ENCODE data around the gene NFKBIB. TPM values are rescaled to one million over a fixed set of nuclear protein-coding genes. Genes with fewer than 3 reads are reported as not detected.
"Not testable (repeated sequence)": the region's sequence is repeated elsewhere in the genome, so short reads cannot be mapped to it uniquely, and the experiment has no call there.

The NFKBIB gene
- total RNA-seq, 2 experiments from 2014 or later, result 29.3 to 30.1 TPM

DNA sequence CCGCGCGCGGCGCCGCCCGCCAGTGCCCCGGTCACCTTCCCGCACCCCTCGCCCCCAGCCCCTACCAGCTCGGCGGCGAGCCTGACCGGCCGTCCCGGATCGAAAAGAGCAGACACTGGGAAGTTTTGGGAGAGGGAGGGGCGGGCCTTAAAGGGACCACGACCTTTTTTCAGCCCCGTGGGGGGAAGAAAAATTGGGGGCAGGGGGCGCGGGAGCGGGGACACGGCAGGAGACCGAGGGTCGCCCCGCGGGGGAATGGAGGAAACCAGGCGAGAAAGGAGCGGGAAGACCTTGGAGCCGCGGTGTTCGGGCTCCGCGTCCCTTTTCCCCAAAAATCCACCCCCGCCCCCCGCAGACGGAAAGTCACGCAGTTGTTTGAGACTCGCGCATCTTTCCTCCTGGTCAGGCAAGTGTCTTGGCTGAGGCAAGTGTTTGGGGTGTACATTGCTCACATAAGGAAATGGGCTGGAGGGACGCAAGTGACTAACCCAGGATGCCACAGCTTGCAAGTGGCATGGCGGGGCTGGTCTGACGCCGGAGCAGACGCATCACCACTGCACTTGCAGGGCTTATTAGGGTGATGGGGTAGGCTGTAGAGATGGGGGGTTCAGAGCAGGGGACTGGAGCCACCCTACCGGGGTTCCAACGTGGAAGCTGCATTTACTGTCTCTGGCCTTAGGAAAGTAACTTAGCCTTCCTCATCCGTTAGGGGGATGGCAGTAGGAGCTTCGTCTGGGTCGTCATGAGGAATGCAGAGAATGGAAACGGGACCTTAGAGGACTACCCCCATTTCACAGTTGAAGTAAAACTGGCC lies 47.3 kb upstream of the NFKBIB start:
- H3K4me1 ChIP-seq (ENCODE audit: insufficient read depth, low read length), result peaks cover 52% of the 10 kb centered on the region
- H3K36me3 ChIP-seq (ENCODE audit: insufficient read depth, low read length), result peaks cover 13% of the 10 kb centered on the region
- Mint-ChIP-seq H3K4me3 (peak overlapping the region; percentile 92), H3K36me3 (ENCODE audit: low read depth) (peaks cover 47% of the 10 kb centered on the region), H3K27me3 (no peaks in the 10 kb centered on the region), H3K4me1 (ENCODE audit: low read depth) (peaks cover 52% of the 10 kb centered on the region), H3K9me3 (no peaks in the 10 kb centered on the region), H3K27ac (peak overlapping the region; percentile 97)
- H3K27me3 ChIP-seq (ENCODE audit: control insufficient read depth in 1 of 2, insufficient read depth in 2 of 2, low read length in 2 of 2), result no peaks in the 10 kb centered on the region
- ChIA-PET CTCF (interaction anchor here (1.1 to 3.2 kb wide), 5 partner anchors 10 to 83 kb away, joined by 3 to 11 read pairs (median 5); partner anchors contain the start of genes MRPS12 and SARS2), POLR2A (interaction anchor here (1.0 to 9.1 kb wide), 12 partner anchors 11 to 478 kb away, joined by 3 to 170 read pairs (median 12); partner anchors contain the start of genes ACTN4, ECH1, FAM98C and MRPS12)
- no peak for ATAC-seq (ENCODE audit: poor library complexity)
- DNase-seq, result peak in 13 of 14 experiments; percentile 40 to 86 (median 61)
- H3K4me3 ChIP-seq (ENCODE audit: low read length), result peak overlapping the region; percentile 97
- TF ChIP-seq, protein P1, sequence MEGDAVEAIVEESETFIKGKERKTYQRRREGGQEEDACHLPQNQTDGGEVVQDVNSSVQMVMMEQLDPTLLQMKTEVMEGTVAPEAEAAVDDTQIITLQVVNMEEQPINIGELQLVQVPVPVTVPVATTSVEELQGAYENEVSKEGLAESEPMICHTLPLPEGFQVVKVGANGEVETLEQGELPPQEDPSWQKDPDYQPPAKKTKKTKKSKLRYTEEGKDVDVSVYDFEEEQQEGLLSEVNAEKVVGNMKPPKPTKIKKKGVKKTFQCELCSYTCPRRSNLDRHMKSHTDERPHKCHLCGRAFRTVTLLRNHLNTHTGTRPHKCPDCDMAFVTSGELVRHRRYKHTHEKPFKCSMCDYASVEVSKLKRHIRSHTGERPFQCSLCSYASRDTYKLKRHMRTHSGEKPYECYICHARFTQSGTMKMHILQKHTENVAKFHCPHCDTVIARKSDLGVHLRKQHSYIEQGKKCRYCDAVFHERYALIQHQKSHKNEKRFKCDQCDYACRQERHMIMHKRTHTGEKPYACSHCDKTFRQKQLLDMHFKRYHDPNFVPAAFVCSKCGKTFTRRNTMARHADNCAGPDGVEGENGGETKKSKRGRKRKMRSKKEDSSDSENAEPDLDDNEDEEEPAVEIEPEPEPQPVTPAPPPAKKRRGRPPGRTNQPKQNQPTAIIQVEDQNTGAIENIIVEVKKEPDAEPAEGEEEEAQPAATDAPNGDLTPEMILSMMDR (IDR thresholded peaks at IDR 0.05), result no peak
- H3K27ac ChIP-seq (ENCODE audit: low read depth in 1 of 2, low read length in 2 of 2), result peak overlapping the region; percentile 78 to 93
- H3K9me3 ChIP-seq (ENCODE audit: control insufficient read depth in 1 of 2, insufficient read depth in 1 of 2, low read length in 2 of 2), result no peaks in the 10 kb centered on the region
- intact Hi-C loops (cut with DNase I, micrococcal nuclease), result loop anchor here in 1 of 2 experiments (1.0 kb wide), 1 partner anchor 17 kb away; no protein-coding TSS in a partner anchor

DNA sequence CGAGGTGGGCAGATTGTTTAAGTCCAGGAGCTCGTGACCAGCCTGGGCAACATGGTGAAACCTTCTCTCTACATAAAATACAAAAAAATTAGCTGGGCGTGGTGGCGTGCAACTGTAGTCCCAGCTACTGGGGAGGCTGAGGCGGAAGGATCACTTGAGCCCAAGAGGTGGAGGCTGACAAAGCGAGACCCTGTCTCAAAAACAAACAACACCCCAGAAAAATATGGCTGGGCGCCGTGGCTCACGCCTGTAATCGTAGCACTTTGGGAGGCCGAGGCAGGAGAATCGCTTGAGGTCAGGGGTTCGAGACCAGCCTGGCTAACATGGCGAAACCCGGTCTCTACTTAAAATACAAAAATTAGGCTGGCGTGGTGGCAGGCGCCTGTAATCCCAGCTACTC lies 46.6 kb upstream of the NFKBIB start:
- H3K4me3 Mint-ChIP-seq, result peak overlapping the region; percentile 92
- Histone ChIP-seq H3K4me1 (ENCODE audit: insufficient read depth, low read length) (peaks cover 51% of the 10 kb centered on the region), H3K27me3 (ENCODE audit: control insufficient read depth in 1 of 2, insufficient read depth in 2 of 2, low read length in 2 of 2) (no peaks in the 10 kb centered on the region), H3K4me3 (ENCODE audit: low read length) (no peak overlapping the region), H3K27ac (ENCODE audit: low read depth in 1 of 2, low read length in 2 of 2) (peak overlapping the region in 1 of 2 donors; percentile 78), H3K36me3 (ENCODE audit: insufficient read depth, low read length) (peaks cover 7% of the 10 kb centered on the region), H3K9me3 (ENCODE audit: control insufficient read depth in 1 of 2, insufficient read depth in 1 of 2, low read length in 2 of 2) (no peaks in the 10 kb centered on the region)
- peaks cover 49% of the 10 kb centered on the region for H3K4me1 Mint-ChIP-seq (ENCODE audit: low read depth)
- ATAC-seq (ENCODE audit: poor library complexity) (no peak), DNase-seq (no peak)
- no peaks in the 10 kb centered on the region for H3K9me3 Mint-ChIP-seq
- peak overlapping the region; percentile 97 for H3K27ac Mint-ChIP-seq
- no peaks in the 10 kb centered on the region for H3K27me3 Mint-ChIP-seq
- ChIA-PET CTCF (interaction anchor here (1.1 to 3.2 kb wide), 5 partner anchors 11 to 83 kb away, joined by 3 to 11 read pairs (median 5); partner anchors contain the start of genes MRPS12 and SARS2), POLR2A (interaction anchor here (1.0 to 9.1 kb wide), 6 partner anchors 12 to 450 kb away, joined by 3 to 170 read pairs (median 28); partner anchors contain the start of genes ECH1, FAM98C and RINL)
- H3K36me3 Mint-ChIP-seq (ENCODE audit: low read depth), result peaks cover 39% of the 10 kb centered on the region
- intact Hi-C loops (cut with DNase I, micrococcal nuclease), result no loop called here
- TF ChIP-seq, protein P1 (IDR thresholded peaks at IDR 0.05), result no peak

DNA sequence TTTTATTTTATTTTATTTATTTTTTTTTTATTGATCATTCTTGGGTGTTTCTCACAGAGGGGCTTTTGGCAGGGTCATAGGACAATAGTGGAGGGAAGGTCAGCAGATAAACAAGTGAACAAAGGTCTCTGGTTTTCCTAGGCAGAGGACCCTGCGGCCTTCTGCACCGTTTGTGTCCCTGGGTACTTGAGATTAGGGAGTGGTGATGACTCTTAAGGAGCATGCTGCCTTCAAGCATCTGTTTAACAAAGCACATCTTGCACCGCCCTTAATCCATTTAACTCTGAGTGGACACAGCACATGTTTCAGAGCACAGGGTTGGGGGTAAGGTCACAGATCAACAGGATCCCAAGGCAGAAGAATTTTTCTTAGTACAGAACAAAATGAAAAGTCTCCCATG lies 44.8 kb upstream of the NFKBIB start:
- H3K27ac ChIP-seq (ENCODE audit: low read depth in 1 of 2, low read length in 2 of 2); H3K9me3 Mint-ChIP-seq; ATAC-seq (ENCODE audit: poor library complexity); H3K27me3 Mint-ChIP-seq; DNase-seq; H3K27me3 ChIP-seq (ENCODE audit: control insufficient read depth in 1 of 2, insufficient read depth in 2 of 2, low read length in 2 of 2); H3K36me3 ChIP-seq (ENCODE audit: insufficient read depth, low read length); H3K9me3 ChIP-seq (ENCODE audit: control insufficient read depth in 1 of 2, insufficient read depth in 1 of 2, low read length in 2 of 2); CTCF ChIA-PET; POLR2A ChIA-PET; intact Hi-C loops (cut with DNase I, micrococcal nuclease); H3K4me3 ChIP-seq (ENCODE audit: low read length); H3K27ac Mint-ChIP-seq: not testable (repeated sequence)
- peaks cover 34% of the 10 kb centered on the region for H3K4me1 Mint-ChIP-seq (ENCODE audit: low read depth)
- peak overlapping the region; percentile 48 for H3K4me3 Mint-ChIP-seq
- peaks cover 23% of the 10 kb centered on the region for H3K36me3 Mint-ChIP-seq (ENCODE audit: low read depth)
- peaks cover 42% of the 10 kb centered on the region for H3K4me1 ChIP-seq (ENCODE audit: insufficient read depth, low read length)

DNA sequence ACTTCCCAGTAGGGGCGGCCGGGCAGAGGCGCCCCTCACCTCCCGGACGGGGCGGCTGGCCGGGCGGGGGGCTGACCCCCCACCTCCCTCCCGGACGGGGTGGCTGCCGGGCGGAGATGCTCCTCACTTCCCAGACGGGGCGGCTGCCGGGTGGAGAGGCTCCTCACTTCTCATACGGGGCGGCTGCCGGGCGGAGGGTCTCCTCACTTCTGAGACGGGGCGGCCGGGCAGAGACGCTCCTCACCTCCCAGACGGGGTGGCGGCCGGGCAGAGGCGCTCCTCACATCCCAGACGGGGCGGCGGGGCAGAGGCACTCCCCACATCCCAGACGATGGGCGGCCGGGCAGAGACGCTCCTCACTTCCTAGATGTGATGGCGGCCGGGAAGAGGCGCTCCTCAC lies 44.0 kb upstream of the NFKBIB start:
- not testable (repeated sequence) for H3K9me3 Mint-ChIP-seq

More for the DNA sequence above, 44.0 kb upstream of the NFKBIB start:
- H3K36me3 ChIP-seq (ENCODE audit: insufficient read depth, low read length); H3K9me3 ChIP-seq (ENCODE audit: control insufficient read depth in 1 of 2, insufficient read depth in 1 of 2, low read length in 2 of 2); POLR2A ChIA-PET; DNase-seq; H3K27me3 Mint-ChIP-seq; ATAC-seq (ENCODE audit: poor library complexity); intact Hi-C loops (cut with DNase I, micrococcal nuclease); H3K27ac ChIP-seq (ENCODE audit: low read depth in 1 of 2, low read length in 2 of 2); H3K4me3 Mint-ChIP-seq; CTCF ChIA-PET; H3K4me3 ChIP-seq (ENCODE audit: low read length); H3K27me3 ChIP-seq (ENCODE audit: control insufficient read depth in 1 of 2, insufficient read depth in 2 of 2, low read length in 2 of 2); H3K27ac Mint-ChIP-seq: not testable (repeated sequence)
- peaks cover 39% of the 10 kb centered on the region for H3K4me1 ChIP-seq (ENCODE audit: insufficient read depth, low read length)
- Mint-ChIP-seq H3K4me1 (ENCODE audit: low read depth) (peaks cover 32% of the 10 kb centered on the region), H3K36me3 (ENCODE audit: low read depth) (peaks cover 15% of the 10 kb centered on the region)

Data from CD4-positive, alpha-beta T cell (primary cell).